Endothelial cell of umbilical vein (primary cell): ENCODE data around the gene TSSK6.

Experiments
- CTCF ChIP-seq, 2 donors: IDR thresholded peaks; 1 replicate in 1 of 2; 2 replicates in 1 of 2; pipeline ENCODE4 v1.5.1; 2011; ENCODE audit warnings: low read length in 2 of 2, mild to moderate bottlenecking in 2 of 2, moderate library complexity in 2 of 2, control low read depth in 1 of 2, inconsistent platforms in 1 of 2, low read depth in 1 of 2; ENCODE audit not compliant: insufficient read depth in 1 of 2; ENCODE audit errors: extremely low read depth in 1 of 2
- EZH2 ChIP-seq: IDR thresholded peaks from 2 replicates; pipeline ENCODE4 v1.6.1; 2012; ENCODE audit warnings: borderline replicate concordance, low read depth, mild to moderate bottlenecking, moderate library complexity, low read length, inconsistent platforms; ENCODE audit not compliant: severe bottlenecking
- FOS ChIP-seq: IDR thresholded peaks from 2 replicates; pipeline ENCODE4 v1.6.1; 2011; ENCODE audit warnings: mild to moderate bottlenecking, low read length, moderate library complexity, borderline replicate concordance; ENCODE audit not compliant: insufficient read depth
- GATA2 ChIP-seq: IDR thresholded peaks from 2 replicates; pipeline ENCODE4 v1.7.0; 2011; ENCODE audit warnings: low read depth, mild to moderate bottlenecking, moderate library complexity, mixed read lengths, low read length; ENCODE audit not compliant: insufficient read length, insufficient read depth
- JUN ChIP-seq: IDR thresholded peaks from 2 replicates; pipeline ENCODE4 v1.6.1; 2011; ENCODE audit warnings: borderline replicate concordance, low read depth; ENCODE audit not compliant: insufficient read length, insufficient read depth
- MAX ChIP-seq: IDR thresholded peaks from 2 replicates; pipeline ENCODE4 v1.6.1; 2011; ENCODE audit not compliant: insufficient read depth, insufficient read length
- MYC ChIP-seq: IDR thresholded peaks from one replicate; pipeline ENCODE4 v1.6.1; 2011; ENCODE audit warnings: mild to moderate bottlenecking, low read depth, low read length
- POLR2A ChIP-seq: IDR thresholded peaks from 2 replicates; pipeline ENCODE4 v1.6.1; 2012; ENCODE audit warnings: low read depth, mild to moderate bottlenecking, control low read depth, low read length
- POLR2AphosphoS5 ChIP-seq: IDR thresholded peaks from 2 replicates; pipeline ENCODE4 v1.6.1; 2012; ENCODE audit warnings: low read depth, mild to moderate bottlenecking, control low read depth, low read length, moderate library complexity; ENCODE audit not compliant: insufficient read depth

GRCh38 chr19:19502281-19502680 is 13.1 kb downstream of the TSSK6 start:
- TF ChIP-seq CTCF (IDR thresholded peaks at IDR 0.05; ENCODE audit: extremely low read depth in 1 of 2, insufficient read depth in 1 of 2, low read depth in 1 of 2, low read length in 2 of 2) (no peak), EZH2 (no peak), JUN (no peak), POLR2AphosphoS5 (no peak), POLR2A (no peak), GATA2 (no peak), MAX (no peak), FOS (no peak), MYC (no peak)
